Measurements from ENCODE around the gene REEP6.
"Not testable (repeated sequence)": the region's sequence is repeated elsewhere in the genome, so short reads cannot be mapped to it uniquely, and the experiment has no call there.

Gene REEP6

GRCh38 chr19:1526066-1526778, 35.2 kb downstream of the REEP6 start:
- DNase-seq = no peak

- DNase-seq = no peak
Measured at GRCh38 chr19:1526979-1527649, 36.1 kb downstream of the REEP6 start.

GRCh38 chr19:1527650-1528309, 36.8 kb downstream of the REEP6 start:
- no peak for DNase-seq

GRCh38 chr19:1528596-1529429, 37.8 kb downstream of the REEP6 start:
- no peak for DNase-seq

GRCh38 chr19:1529430-1529816, 38.4 kb downstream of the REEP6 start:
- DNase-seq = no peak

GRCh38 chr19:1530856-1531255, 39.9 kb downstream of the REEP6 start:
- not testable (repeated sequence) for DNase-seq

- DNase-seq = no peak
Measured at GRCh38 chr19:1531587-1531986, 40.6 kb downstream of the REEP6 start.

- DNase-seq = no peak
Measured at GRCh38 chr19:1532003-1532402, 41.0 kb downstream of the REEP6 start.

- DNase-seq = no peak
Measured at GRCh38 chr19:1533510-1534150, 42.6 kb downstream of the REEP6 start.

GRCh38 chr19:1534972-1535371, 44.0 kb downstream of the REEP6 start:
- DNase-seq = no peak

- DNase-seq = not testable (repeated sequence)
Measured at GRCh38 chr19:1535699-1536098, 44.7 kb downstream of the REEP6 start.

GRCh38 chr19:1538978-1539377, 48.0 kb downstream of the REEP6 start:
- DNase-seq = no peak

GRCh38 chr19:1539749-1540148, 48.8 kb downstream of the REEP6 start:
- DNase-seq = not testable (repeated sequence)

GRCh38 chr19:1540365-1540925, 49.5 kb downstream of the REEP6 start:
- DNase-seq = no peak

Data from activated naive CD4-positive, alpha-beta T cell (primary cell).